Vagina (tissue), 2 donors: ENCODE data around the gene HCRTR1.

Experiments
- POLR2A ChIP-seq, 2 donors: fragments of 450-650 bp; IDR thresholded peaks; one replicate each; pipeline ENCODE4 v1.6.1; 2017; ENCODE audit warnings: antibody characterized with exemption in 2 of 2, mild to moderate bottlenecking in 2 of 2, moderate library complexity in 2 of 2
- POLR2AphosphoS5 ChIP-seq, 2 donors: sonication (generic); formaldehyde crosslinking; IDR thresholded peaks; one replicate each; pipeline ENCODE4 v1.9.0; 2017; ENCODE audit warnings: antibody characterized with exemption in 2 of 2, mild to moderate bottlenecking in 2 of 2, low read depth in 1 of 2; ENCODE audit not compliant: insufficient read depth in 1 of 2
- TF ChIP-seq, protein P1 (sequence below), 3 experiments: fragments of 450-650 bp in 2 of 3; fragments of 200-600 bp in 1 of 3; sonication (generic) in 1 of 3; IDR thresholded peaks; one replicate each; pipeline ENCODE4 v1.5.1; 2017 to 2019; ENCODE audit warnings: antibody characterized with exemption in 3 of 3, mild to moderate bottlenecking in 2 of 3, moderate library complexity in 2 of 3

DNA sequence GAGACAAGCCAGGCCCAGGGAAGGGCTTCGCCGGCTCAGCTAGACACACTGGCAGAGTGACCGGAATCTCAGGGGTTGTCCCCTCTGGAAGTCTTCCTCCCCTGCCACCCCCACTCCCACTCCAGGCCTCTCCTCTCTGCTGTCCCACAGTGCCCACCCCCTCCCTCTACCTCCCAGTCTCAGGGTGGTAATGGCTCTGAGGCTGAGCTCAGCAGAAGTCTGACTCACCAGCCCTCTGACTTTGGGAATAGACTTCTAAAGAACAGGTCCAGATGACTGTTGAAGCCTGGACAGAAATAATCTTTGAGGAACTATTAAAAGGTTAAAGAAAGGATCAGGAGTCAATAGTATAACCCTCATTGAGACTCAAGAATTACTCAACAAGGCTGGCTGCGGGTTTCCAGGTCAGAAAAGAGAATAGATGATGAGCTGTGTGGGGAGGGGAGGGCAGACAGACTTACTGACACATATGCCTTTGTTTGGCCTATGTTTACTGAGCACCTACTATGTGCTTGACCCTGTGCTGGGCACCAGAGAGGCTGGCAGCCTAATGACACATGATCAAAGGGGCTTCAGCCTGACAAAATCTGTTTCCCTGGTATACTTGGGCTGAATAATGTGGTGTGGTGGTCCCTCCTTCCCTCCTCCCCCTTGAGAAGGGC is 8.2 kb downstream of the HCRTR1 start:
- TF ChIP-seq, protein P1, sequence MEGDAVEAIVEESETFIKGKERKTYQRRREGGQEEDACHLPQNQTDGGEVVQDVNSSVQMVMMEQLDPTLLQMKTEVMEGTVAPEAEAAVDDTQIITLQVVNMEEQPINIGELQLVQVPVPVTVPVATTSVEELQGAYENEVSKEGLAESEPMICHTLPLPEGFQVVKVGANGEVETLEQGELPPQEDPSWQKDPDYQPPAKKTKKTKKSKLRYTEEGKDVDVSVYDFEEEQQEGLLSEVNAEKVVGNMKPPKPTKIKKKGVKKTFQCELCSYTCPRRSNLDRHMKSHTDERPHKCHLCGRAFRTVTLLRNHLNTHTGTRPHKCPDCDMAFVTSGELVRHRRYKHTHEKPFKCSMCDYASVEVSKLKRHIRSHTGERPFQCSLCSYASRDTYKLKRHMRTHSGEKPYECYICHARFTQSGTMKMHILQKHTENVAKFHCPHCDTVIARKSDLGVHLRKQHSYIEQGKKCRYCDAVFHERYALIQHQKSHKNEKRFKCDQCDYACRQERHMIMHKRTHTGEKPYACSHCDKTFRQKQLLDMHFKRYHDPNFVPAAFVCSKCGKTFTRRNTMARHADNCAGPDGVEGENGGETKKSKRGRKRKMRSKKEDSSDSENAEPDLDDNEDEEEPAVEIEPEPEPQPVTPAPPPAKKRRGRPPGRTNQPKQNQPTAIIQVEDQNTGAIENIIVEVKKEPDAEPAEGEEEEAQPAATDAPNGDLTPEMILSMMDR (IDR thresholded peaks at IDR 0.05): no peak
- no peak for TF ChIP-seq POLR2A (IDR thresholded peaks at IDR 0.05)
- no peak for TF ChIP-seq POLR2AphosphoS5 (IDR thresholded peaks at IDR 0.05; ENCODE audit: insufficient read depth in 1 of 2, low read depth in 1 of 2)
